Vagina (tissue), 2 donors: ENCODE results near the gene NPPC.

Experiments used
- POLR2A ChIP-seq, 2 donors: fragments of 450-650 bp; IDR thresholded peaks; one replicate each; pipeline ENCODE4 v1.6.1; 2017; ENCODE audit warnings: antibody characterized with exemption in 2 of 2, mild to moderate bottlenecking in 2 of 2, moderate library complexity in 2 of 2
- POLR2AphosphoS5 ChIP-seq, 2 donors: sonication (generic); formaldehyde crosslinking; IDR thresholded peaks; one replicate each; pipeline ENCODE4 v1.9.0; 2017; ENCODE audit warnings: antibody characterized with exemption in 2 of 2, mild to moderate bottlenecking in 2 of 2, low read depth in 1 of 2; ENCODE audit not compliant: insufficient read depth in 1 of 2
- TF ChIP-seq, protein P1 (sequence below), 3 experiments: fragments of 450-650 bp in 2 of 3; fragments of 200-600 bp in 1 of 3; sonication (generic) in 1 of 3; IDR thresholded peaks; one replicate each; pipeline ENCODE4 v1.5.1; 2017 to 2019; ENCODE audit warnings: antibody characterized with exemption in 3 of 3, mild to moderate bottlenecking in 2 of 3, moderate library complexity in 2 of 3

DNA sequence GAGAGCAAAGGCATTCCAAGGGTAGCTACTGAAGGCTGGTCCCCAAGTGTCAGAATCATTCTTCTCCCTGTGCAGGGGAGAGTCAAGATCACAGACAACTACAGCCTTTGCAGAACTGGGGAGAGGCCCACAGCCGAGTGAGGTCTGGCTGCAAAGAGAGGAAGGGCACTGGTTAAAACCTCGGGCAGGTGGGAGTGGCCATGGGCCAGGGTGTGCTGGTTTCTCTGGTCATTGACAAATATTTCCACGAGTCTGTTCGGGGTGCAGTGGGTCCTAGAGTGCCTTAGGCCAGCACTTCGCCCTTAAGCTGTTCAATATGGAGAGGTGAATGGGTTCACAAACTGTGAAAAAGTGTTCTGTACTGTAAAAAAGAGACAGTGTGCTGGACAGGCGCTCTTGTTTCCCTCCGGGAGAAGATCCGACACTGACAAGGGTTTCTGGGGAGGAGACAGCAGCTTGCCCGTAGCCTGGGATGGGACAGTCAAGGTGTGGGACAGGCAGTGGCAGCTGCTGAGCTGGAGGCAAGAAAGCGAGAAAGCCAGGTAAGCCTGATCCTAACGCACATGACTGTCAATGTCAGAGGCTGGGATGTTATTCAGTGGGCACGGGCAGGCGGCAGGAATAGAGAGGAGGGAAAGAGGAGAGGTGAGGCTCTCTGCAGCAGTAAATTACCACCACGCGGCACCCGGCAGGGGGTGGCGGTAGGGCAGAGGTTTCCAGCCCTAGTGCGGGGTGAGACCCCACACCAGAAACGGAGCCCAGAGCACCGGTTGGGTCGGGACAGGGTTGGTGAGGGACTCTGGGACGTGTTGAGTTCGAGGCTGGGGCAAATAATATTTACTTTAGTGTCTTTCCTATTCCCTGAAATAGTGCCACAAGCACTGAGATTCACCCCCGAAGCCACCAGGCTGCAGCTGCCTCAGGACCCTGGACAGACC lies 2.0 kb downstream of the NPPC start:
- TF ChIP-seq POLR2A (IDR thresholded peaks at IDR 0.05) (no peak), POLR2AphosphoS5 (IDR thresholded peaks at IDR 0.05; ENCODE audit: insufficient read depth in 1 of 2, low read depth in 1 of 2) (no peak)
- TF ChIP-seq, protein P1, sequence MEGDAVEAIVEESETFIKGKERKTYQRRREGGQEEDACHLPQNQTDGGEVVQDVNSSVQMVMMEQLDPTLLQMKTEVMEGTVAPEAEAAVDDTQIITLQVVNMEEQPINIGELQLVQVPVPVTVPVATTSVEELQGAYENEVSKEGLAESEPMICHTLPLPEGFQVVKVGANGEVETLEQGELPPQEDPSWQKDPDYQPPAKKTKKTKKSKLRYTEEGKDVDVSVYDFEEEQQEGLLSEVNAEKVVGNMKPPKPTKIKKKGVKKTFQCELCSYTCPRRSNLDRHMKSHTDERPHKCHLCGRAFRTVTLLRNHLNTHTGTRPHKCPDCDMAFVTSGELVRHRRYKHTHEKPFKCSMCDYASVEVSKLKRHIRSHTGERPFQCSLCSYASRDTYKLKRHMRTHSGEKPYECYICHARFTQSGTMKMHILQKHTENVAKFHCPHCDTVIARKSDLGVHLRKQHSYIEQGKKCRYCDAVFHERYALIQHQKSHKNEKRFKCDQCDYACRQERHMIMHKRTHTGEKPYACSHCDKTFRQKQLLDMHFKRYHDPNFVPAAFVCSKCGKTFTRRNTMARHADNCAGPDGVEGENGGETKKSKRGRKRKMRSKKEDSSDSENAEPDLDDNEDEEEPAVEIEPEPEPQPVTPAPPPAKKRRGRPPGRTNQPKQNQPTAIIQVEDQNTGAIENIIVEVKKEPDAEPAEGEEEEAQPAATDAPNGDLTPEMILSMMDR (IDR thresholded peaks at IDR 0.05) = no peak
